BJ (cell line): Measurements from ENCODE around the gene UQCC2. TPM values are rescaled to one million over a fixed set of nuclear protein-coding genes. Genes with fewer than 3 reads are reported as not detected.

Source experiments
- CTCF ChIA-PET: fragments of 350-600 bp; formaldehyde crosslinking; extraction: SDS; loops from one replicate; lab custom pipeline; 2021; ENCODE audit warnings: antibody characterized with exemption, inconsistent platforms; lab: Yijun Ruan, JAX
- POLR2A ChIA-PET: fragments of 300-600 bp; sonication (Branson Sonifier 250); formaldehyde crosslinking; extraction: SDS; loops from one replicate; lab custom pipeline; 2021; ENCODE audit warnings: antibody characterized with exemption; lab: Charles Lee
- DNase-seq: peaks from one replicate; pipeline ENCODE4 v3.0.0-alpha.2; 2011; ENCODE audit warnings: low read depth
- H3K27me3 ChIP-seq: 2 replicates; pipeline ENCODE4 v1.6.0; 2011; ENCODE audit warnings: low read length; ENCODE audit not compliant: control insufficient read depth, insufficient read depth
- H3K36me3 ChIP-seq: 2 replicates; pipeline ENCODE4 v1.5.1; 2011; ENCODE audit warnings: low read length; ENCODE audit not compliant: control insufficient read depth, insufficient read depth
- H3K4me3 ChIP-seq: 2 replicates; pipeline ENCODE4 v1.5.1; 2011; ENCODE audit warnings: low read depth, mild to moderate bottlenecking, control low read depth, low read length
- polyA plus RNA-seq: library from polyadenylated mRNA; depleted of rRNA; stranded (reverse); fragments of >200 nt; gene quantifications from 2 replicates; pipeline ENCODE4 v1.2.3, GENCODE V29; 2011
- TF ChIP-seq, protein P1 (sequence below): IDR thresholded peaks from 2 replicates; pipeline ENCODE4 v1.5.1; 2011; ENCODE audit warnings: low read depth, mild to moderate bottlenecking, control low read depth, inconsistent platforms, low read length, moderate library complexity; ENCODE audit not compliant: insufficient read depth

Gene UQCC2
- polyA plus RNA-seq, 1 experiment: 51.7 TPM

DNA sequence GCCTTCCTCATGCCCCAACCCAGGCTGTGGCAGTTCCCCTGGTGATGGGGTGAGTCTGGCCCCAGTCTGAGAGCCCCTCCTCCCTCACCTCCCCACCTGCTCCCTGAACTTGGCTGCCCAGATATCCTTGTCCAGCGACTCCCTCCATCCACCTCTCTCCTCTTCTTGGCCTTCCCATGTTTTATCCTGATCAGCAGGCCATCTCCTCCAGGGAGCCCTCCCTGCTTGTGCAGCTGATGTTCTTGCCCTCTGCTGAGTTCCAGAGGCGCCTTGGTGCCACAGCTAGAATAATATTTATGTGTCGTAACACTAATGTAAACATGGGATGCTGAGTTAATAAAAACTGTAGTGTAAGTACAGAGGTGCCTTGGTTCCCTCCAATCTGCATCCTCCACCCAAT lies 45.6 kb upstream of the UQCC2 start:
- ChIA-PET CTCF (interaction anchor here (1.4 to 24.3 kb wide), 5 partner anchors 6 to 397 kb away, joined by 3 to 567 read pairs (median 6); partner anchors contain the start of genes GRM4 and IP6K3), POLR2A (no interaction called here)
- Histone ChIP-seq H3K36me3 (no peaks in the 10 kb centered on the region), H3K4me3 (no peak overlapping the region), H3K27me3 (no peaks in the 10 kb centered on the region)
- no peak for DNase-seq
- TF ChIP-seq, protein P1, sequence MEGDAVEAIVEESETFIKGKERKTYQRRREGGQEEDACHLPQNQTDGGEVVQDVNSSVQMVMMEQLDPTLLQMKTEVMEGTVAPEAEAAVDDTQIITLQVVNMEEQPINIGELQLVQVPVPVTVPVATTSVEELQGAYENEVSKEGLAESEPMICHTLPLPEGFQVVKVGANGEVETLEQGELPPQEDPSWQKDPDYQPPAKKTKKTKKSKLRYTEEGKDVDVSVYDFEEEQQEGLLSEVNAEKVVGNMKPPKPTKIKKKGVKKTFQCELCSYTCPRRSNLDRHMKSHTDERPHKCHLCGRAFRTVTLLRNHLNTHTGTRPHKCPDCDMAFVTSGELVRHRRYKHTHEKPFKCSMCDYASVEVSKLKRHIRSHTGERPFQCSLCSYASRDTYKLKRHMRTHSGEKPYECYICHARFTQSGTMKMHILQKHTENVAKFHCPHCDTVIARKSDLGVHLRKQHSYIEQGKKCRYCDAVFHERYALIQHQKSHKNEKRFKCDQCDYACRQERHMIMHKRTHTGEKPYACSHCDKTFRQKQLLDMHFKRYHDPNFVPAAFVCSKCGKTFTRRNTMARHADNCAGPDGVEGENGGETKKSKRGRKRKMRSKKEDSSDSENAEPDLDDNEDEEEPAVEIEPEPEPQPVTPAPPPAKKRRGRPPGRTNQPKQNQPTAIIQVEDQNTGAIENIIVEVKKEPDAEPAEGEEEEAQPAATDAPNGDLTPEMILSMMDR: no peak

DNA sequence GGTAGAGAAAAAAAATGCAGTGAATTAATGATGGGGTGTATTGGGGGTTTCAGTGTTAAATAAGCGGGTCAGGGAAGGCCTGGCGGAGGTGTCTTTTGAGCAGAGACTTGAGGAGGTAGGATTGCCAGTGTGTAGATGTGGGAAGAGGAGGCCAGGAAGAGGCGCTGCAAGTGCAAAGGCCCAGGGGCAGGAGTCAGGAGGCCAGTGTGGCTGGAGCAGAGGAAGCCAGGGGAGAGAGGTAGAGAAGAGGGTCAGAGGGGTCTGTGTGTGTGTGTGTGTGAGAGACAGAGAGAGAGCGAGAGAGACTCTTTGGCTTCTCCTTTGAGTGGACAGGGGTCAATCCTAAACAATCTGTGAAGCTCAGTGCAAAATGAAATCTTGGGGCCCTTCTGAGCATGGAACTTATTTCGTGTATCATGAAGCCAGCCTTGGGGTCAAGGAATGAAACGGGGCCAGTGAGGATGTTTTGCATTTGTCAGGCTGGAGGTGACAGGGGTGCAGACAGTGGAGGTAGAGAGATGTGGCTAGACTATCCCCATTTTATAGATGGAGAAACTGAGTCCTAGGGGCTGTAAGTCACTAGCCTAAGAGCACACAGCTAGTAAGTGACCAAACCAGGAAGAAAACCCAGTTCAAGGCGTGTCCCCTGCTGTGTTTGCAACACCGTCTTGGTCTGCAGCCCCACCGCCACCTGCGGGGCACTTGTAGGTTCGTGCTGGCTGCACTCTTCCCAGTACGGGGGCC lies 44.9 kb upstream of the UQCC2 start:
- Histone ChIP-seq H3K4me3 (no peak overlapping the region), H3K36me3 (no peaks in the 10 kb centered on the region), H3K27me3 (no peaks in the 10 kb centered on the region)
- ChIA-PET CTCF (interaction anchor here (1.0 to 24.3 kb wide), 4 partner anchors 5 to 389 kb away, joined by 3 to 567 read pairs (median 285); partner anchors contain the start of genes GRM4 and IP6K3), POLR2A (no interaction called here)
- TF ChIP-seq, protein P1: no peak
- no peak for DNase-seq

DNA sequence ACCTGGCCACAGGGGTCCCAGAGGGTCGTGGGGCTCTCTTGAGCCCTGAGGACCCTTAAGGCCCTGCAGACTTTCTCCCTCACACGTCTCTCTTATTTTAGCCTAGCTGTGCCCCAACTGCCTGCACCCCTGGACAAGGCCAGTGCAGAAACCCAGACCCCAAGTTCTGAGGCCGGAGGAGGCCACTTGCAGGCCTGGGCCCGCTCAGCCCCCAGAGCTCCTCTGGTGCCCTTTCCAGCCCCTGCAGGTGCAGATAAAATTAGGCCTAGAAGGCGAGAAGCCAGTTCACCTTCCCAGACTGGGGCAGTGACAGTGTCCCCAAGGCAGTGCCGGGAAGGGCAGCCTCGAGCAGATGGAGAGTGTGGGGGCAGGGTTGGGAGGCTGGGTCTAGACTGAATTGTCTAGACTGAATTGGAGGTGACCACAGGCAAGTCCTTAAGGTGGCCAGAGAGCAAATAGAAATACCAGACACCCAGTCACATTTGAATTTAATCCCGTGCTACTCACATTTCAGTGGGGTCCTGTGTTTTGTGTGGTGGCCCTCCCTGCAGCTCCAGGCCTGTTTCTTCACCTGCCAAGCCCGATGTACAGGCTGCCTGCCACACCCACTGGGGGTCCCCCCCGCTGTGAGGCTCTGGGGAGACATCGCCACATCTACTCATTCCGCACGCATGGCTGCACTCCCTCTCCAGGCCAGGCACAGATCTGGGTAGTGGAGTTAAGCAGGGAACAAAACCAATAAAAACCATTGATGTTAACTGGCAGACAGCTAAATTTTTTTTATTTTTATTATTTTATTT lies 43.8 kb upstream of the UQCC2 start:
- CTCF ChIA-PET: interaction anchor here (0.7 to 24.3 kb wide), 4 partner anchors 4 to 272 kb away, joined by 3 to 567 read pairs (median 285); partner anchors contain the start of gene IP6K3
- TF ChIP-seq, protein P1: no peak
- DNase-seq: no peak
- Histone ChIP-seq H3K4me3 (no peak overlapping the region), H3K27me3 (no peaks in the 10 kb centered on the region), H3K36me3 (no peaks in the 10 kb centered on the region)
- POLR2A ChIA-PET: no interaction called here

DNA sequence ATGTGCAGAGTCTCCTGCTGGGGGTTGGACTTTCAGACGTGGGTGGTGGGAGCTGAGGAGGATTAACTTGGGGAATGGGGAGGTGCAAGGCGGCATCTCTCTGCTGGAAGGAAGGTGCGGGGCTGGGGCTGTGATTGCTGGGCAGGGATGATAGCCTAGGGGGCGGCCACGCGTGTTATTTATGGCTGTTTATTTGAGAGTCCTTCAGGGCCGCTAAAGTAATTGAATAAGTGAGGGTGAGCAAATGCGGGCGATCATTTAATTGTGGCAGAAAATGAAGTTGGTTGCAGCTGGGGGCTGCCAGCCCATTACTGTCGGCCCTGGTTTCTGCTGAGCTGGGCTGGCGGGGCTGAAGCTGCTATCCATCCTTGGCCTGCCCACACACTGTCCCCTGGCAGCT lies 42.7 kb upstream of the UQCC2 start:
- Histone ChIP-seq H3K36me3 (no peaks in the 10 kb centered on the region), H3K27me3 (no peaks in the 10 kb centered on the region), H3K4me3 (no peak overlapping the region)
- TF ChIP-seq, protein P1: no peak
- ChIA-PET POLR2A (no interaction called here), CTCF (interaction anchor here (1.6 to 24.3 kb wide), 2 partner anchors 9 to 10 kb away, joined by 10 to 567 read pairs; no protein-coding TSS in a partner anchor)
- DNase-seq: no peak

DNA sequence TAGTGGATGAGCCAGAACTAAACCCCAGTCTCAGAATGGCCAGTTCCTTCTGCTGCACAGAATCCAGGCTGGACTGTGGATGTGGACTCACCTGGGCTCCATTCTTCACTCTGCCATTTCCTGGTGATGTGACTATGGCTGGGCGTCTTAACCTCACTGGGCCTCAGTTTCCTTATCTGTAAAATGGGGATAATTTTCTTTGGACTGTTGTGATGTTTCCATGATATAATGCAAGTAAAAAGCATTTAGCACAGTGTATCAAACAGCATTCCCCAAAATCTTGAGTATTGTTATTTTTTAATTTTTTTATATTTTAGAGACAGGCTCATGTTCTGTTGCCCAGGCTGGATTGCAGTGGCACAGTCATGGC lies 41.1 kb upstream of the UQCC2 start:
- no peak overlapping the region for H3K4me3 ChIP-seq
- H3K36me3 ChIP-seq: no peaks in the 10 kb centered on the region
- CTCF ChIA-PET: interaction anchor here (2.9 to 24.3 kb wide), 2 partner anchors 12 to 41 kb away, joined by 11 to 567 read pairs; partner anchors contain the start of gene UQCC2
- POLR2A ChIA-PET: no interaction called here
- H3K27me3 ChIP-seq: no peaks in the 10 kb centered on the region
- DNase-seq: no peak
- TF ChIP-seq, protein P1: no peak
